Endothelial cell (in vitro differentiated cells): ENCODE results near the gene ITPR2. TPM values are rescaled to one million over a fixed set of nuclear protein-coding genes. Genes with fewer than 3 reads are reported as not detected.
"Not testable (repeated sequence)": the region's sequence is repeated elsewhere in the genome, so short reads cannot be mapped to it uniquely, and the experiment has no call there.

Experiments used
- DNase-seq: peaks from one replicate; pipeline ENCODE4 v3.0.0; 2021; ENCODE audit warnings: low spot score
- H3K27ac Mint-ChIP-seq: one replicate; pipeline ENCODE4 v1.8.0; 2021; ENCODE audit warnings: mixed read lengths, inconsistent platforms; ENCODE audit not compliant: unreplicated experiment
- H3K27me3 Mint-ChIP-seq: one replicate; pipeline ENCODE4 v1.8.0; 2021; ENCODE audit warnings: mild to moderate bottlenecking, moderate library complexity, mixed read lengths, inconsistent platforms; ENCODE audit not compliant: unreplicated experiment
- H3K36me3 Mint-ChIP-seq: one replicate; pipeline ENCODE4 v1.8.0; 2021; ENCODE audit warnings: mild to moderate bottlenecking, low read depth, mixed read lengths, inconsistent platforms; ENCODE audit not compliant: unreplicated experiment
- H3K4me1 Mint-ChIP-seq: one replicate; pipeline ENCODE4 v1.8.0; 2021; ENCODE audit warnings: mild to moderate bottlenecking, mixed read lengths, inconsistent platforms; ENCODE audit not compliant: unreplicated experiment
- H3K4me3 Mint-ChIP-seq: one replicate; pipeline ENCODE4 v1.8.0; 2021; ENCODE audit warnings: mild to moderate bottlenecking, mixed read lengths, inconsistent platforms; ENCODE audit not compliant: unreplicated experiment
- H3K9me3 Mint-ChIP-seq: one replicate; pipeline ENCODE4 v1.8.0; 2021; ENCODE audit warnings: mixed read lengths, inconsistent platforms; ENCODE audit not compliant: unreplicated experiment
- total RNA-seq: library from RNA; stranded (reverse); fragmentation: NEBNext Ultra II Directional; extraction: Animal tissue kit (Norgen Biotek cat#: 25700); gene quantifications from one replicate; pipeline ENCODE4 v1.2.1, GENCODE V29; 2021; ENCODE audit not compliant: unreplicated experiment
- TF ChIP-seq, protein P1 (sequence below): fragments of 200-600 bp; sonication (generic); IDR thresholded peaks from one replicate; pipeline ENCODE4 v1.5.0; 2021; ENCODE audit warnings: antibody characterized with exemption; ENCODE audit not compliant: unreplicated experiment

ITPR2 gene
- total RNA-seq, 1 donor from 2014 or later, result 33.8 TPM

DNA sequence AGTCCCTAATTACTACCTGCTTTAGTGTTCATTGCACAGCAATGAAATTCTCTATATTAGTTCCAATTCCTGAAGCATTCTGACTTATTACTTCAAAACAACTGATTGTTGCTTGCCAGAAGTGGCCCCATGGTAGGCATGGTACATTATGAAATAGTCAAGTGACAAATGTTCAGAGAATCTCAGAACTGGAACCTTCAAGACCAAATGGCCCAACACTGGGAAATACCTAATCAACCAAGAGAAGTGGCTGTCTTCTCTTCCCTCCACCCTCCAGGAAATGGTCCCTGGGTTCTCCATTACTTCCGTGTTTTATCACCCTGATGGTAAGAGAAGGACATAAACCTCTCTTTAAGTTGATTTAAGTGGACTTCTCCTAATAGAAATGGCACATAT, 49.9 kb downstream of the ITPR2 start:
- H3K27ac Mint-ChIP-seq, result no peak overlapping the region
- peaks cover 57% of the 10 kb centered on the region for H3K36me3 Mint-ChIP-seq
- no peak overlapping the region for H3K4me3 Mint-ChIP-seq
- peaks cover 3% of the 10 kb centered on the region for H3K27me3 Mint-ChIP-seq
- peaks cover 11% of the 10 kb centered on the region for H3K4me1 Mint-ChIP-seq
- H3K9me3 Mint-ChIP-seq, result peaks cover 12% of the 10 kb centered on the region
- DNase-seq, result no peak
- TF ChIP-seq, protein P1, sequence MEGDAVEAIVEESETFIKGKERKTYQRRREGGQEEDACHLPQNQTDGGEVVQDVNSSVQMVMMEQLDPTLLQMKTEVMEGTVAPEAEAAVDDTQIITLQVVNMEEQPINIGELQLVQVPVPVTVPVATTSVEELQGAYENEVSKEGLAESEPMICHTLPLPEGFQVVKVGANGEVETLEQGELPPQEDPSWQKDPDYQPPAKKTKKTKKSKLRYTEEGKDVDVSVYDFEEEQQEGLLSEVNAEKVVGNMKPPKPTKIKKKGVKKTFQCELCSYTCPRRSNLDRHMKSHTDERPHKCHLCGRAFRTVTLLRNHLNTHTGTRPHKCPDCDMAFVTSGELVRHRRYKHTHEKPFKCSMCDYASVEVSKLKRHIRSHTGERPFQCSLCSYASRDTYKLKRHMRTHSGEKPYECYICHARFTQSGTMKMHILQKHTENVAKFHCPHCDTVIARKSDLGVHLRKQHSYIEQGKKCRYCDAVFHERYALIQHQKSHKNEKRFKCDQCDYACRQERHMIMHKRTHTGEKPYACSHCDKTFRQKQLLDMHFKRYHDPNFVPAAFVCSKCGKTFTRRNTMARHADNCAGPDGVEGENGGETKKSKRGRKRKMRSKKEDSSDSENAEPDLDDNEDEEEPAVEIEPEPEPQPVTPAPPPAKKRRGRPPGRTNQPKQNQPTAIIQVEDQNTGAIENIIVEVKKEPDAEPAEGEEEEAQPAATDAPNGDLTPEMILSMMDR, result no peak

DNA sequence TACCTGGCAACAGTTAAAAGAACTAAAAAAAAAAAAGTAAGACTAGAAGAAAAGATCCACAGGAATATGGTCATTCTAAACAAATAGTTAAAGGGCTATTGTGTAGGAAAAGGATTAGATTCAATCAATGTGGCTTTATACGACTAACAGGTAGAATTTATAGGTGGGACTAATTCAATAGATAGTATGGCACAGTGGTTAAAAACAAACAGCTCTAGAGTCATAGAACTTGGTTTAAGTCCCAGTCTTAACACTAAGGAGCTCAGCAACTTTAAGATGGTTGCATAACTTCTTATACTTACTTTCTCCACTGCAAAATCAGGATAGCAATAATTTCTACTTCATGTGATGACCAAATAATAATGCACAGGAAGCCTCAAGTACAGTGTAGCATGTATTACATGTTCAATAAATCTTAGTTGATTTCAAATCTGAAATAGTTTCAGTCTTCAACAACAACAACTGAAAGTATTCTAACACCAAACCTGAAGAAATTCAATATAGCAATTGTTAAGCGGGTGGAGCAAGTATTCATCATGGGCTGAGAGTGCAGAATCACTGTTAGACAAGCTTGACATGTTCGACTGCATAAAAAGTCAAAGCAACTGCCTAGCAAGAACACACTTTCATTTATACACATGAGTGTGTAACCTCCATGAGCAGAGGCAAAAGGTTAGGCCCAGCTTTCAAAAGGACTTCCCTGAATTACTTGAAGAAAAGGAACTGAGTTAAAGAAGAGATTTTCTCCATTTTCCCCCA, 50.4 kb downstream of the ITPR2 start:
- Mint-ChIP-seq H3K27me3 (peaks cover 3% of the 10 kb centered on the region), H3K4me3 (no peak overlapping the region), H3K36me3 (peaks cover 63% of the 10 kb centered on the region), H3K4me1 (peaks cover 11% of the 10 kb centered on the region), H3K9me3 (peaks cover 12% of the 10 kb centered on the region), H3K27ac (no peak overlapping the region)
- TF ChIP-seq, protein P1, result no peak
- no peak for DNase-seq

DNA sequence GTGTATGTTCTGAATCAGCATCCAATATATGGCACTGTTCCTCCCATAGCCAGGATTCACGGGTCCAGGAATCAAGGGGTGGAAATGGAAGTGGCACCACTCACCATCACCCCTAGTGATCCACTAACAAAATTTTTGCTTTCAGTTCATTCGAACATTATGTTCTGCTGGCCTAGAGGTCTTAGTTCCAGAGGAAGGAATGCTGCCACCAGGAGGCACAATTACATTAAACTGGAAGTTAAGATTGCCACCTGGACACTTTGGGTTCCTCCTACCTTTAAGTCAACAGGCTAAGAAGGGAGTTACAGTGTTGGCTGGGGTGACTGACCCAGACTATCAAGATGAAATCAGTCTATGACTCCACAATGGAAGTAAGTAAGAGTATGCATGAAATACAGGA, 52.3 kb downstream of the ITPR2 start:
- not testable (repeated sequence) for DNase-seq, H3K4me1 Mint-ChIP-seq, H3K27ac Mint-ChIP-seq, H3K27me3 Mint-ChIP-seq, H3K4me3 Mint-ChIP-seq
- Mint-ChIP-seq H3K36me3 (peaks cover 72% of the 10 kb centered on the region), H3K9me3 (peaks cover 12% of the 10 kb centered on the region)

DNA sequence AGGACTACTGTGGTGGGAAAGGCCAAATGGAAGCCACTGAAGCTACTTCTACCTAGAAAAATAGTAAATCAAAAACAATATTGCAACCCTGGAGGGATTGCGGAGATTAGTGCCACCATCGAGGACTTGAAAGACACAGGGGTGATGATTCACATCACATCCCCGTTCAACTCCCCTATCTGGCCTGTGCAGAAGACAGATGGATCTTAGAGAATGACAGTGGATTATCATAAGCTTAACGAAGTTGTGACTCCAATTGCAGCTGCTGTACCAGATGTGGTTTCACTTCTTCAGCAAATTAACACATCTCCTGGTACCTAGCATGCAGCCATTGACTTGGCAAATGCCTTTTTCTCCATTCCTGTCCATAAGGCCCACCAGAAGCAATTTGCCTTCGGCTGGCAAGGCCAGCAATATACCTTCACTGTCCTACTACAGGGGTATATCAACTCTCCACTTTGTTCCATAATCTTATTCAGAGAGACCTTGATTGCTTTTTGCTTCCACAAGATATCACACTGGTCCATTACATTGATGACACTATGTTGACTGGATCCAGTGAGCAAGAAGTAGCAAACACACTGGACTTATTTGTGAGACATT, 54.7 kb downstream of the ITPR2 start:
- H3K36me3 Mint-ChIP-seq, result peaks cover 76% of the 10 kb centered on the region
- H3K4me3 Mint-ChIP-seq, DNase-seq, H3K9me3 Mint-ChIP-seq, H3K27me3 Mint-ChIP-seq, H3K4me1 Mint-ChIP-seq, H3K27ac Mint-ChIP-seq: not testable (repeated sequence)

DNA sequence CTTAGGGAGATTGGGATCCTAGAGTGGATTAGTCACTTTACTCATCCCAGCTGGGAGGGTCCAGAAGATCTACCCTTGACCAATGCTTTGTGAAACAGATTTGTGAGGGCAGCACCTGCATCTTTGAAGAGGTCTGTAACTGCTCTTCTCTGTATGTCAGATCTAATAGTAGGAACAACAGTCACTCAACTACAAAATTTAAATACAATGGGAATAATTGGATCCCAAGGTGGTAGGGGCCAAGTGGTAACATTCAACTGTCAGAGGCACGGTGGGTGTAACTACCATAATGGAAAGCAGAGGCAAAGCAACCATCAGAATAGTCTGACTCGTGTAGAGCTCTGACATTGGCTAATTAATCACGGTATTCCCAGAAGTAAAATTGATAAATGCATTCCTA, 55.8 kb downstream of the ITPR2 start:
- TF ChIP-seq, protein P1, result no peak
- Mint-ChIP-seq H3K4me1 (peaks cover 3% of the 10 kb centered on the region), H3K27me3 (peaks cover 3% of the 10 kb centered on the region), H3K4me3 (peak overlapping the region; percentile 11), H3K27ac (no peak overlapping the region), H3K9me3 (peaks cover 6% of the 10 kb centered on the region), H3K36me3 (peaks cover 66% of the 10 kb centered on the region)
- DNase-seq, result no peak

DNA sequence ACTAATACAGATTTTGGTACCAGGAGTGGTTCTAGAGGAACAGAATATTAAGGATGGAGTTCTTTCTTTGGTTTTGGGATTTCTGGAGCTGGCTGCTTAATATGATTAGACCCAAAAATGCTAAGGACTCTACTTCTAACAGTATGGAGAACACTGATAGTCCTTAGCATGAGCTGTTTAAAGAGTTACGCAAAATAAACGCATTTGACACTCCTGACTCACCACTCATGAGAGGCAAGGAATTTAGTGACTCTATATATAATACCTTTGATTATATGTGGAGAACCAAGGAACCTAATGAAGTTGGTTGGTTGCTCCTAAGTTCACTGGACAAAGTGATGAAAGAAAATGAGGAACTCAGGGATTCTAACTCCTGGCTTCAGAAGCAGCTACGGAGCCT, 57.0 kb downstream of the ITPR2 start:
- H3K4me3 Mint-ChIP-seq, H3K27me3 Mint-ChIP-seq, H3K27ac Mint-ChIP-seq, DNase-seq, H3K4me1 Mint-ChIP-seq, H3K9me3 Mint-ChIP-seq: not testable (repeated sequence)
- peaks cover 56% of the 10 kb centered on the region for H3K36me3 Mint-ChIP-seq
